DMS 273 (cell line): ENCODE results near the gene TLE1.

ENCODE experiments used
- DNase-seq: peaks from one replicate; lab custom pipeline; 2025; ENCODE audit not compliant: unreplicated experiment; lab: John Stamatoyannopoulos, UW

TLE1 gene

DNA sequence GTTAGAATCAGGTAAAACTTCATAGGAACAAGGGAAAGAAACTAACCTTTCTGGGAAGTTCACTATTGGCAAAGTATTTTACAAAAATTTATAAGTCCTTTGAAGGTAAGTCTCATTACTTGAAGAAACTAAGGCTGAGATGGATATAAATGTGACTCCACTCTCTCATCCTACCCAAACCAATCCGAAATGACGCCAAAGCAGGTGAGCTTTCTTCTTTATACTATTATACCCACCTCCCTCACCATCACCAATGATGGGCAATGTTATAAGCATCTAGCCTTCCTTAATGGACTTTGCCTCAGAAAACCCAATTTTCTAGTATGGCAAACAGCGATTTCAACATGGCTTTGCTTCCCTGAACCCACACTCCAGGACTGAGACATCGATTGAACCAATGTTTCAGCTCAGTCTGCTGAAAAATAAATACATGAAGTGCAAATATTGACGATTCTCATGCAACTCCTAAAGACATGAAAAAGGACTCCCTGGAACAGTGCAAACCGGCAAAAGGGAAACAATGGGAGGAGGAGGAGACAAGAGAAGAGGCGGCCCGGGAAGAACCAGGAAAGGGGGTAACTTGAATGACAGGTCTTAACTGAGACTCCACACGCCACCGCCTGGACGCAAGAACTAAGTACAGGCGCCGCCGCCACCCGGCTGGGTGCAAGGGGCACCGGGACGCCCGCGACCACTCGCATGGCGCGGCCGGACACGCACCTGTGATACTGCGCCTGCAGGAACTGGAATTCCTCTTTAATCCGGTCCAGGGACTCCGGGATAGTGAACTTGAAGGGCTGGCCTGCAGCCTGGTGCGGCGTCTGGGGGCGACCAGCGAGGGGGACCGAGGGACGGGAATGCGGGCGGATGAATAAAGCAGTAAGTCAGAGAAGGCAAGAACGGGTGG, 2.5 kb downstream of the TLE1 start:
- peak; percentile 89 for DNase-seq

DNA sequence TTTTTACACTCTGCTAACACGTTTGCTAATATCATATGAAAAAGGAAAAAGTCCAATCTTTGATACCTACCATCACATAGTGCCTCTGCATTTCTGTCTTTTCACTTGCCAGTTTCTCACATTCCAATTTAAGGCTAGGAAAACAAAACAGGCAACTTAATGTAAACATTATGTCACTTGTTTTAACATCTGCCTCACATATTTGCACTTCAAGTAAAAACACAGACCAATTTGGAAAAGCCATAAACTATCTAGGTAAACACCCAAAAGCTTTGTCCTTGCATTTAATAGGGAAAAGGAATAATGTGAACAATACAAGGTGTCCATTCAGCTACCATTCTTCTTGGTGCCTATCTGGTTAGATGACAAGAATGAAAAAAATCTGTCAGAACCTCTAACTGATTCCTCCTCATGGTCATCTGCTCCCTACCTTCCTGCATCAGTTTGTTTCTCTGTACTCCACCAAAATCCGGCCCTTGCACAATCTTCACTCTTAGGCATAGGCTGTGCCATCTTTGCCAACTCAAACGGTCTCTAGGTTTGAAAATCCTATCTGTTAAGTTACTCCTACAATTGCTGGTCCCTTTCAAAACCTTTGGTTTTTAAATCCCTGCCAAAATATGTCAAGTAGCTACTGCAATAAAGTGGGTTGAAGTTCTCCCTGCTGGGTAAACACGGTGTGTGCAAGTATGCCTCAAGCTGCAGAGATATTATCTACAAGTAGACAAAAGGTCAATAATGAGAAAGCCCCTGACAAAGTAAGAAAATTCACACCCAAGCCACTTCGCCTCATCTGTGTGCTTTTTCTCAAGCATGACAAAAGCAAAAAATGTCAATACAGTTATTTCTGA, 3.4 kb downstream of the TLE1 start:
- peak; percentile 14 for DNase-seq

DNA sequence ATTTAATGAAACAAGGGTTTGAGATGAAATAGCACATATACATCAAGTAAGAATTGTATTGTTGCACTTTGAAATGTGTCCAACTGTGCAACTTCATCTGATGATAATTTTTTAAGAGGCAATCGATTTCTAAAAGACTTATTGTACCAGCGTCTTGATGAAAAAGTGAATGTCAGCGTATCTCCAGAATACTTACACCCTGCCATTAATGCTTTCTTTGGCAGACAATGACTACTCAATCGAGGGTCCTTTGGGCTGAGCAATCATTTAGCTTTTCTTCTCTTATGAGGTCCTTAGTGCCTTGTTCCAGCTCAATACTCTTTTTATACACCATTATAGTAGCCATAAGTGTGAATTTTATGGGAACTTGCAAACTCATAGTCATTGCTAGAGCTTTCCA, 4.7 kb downstream of the TLE1 start:
- no peak for DNase-seq

DNA sequence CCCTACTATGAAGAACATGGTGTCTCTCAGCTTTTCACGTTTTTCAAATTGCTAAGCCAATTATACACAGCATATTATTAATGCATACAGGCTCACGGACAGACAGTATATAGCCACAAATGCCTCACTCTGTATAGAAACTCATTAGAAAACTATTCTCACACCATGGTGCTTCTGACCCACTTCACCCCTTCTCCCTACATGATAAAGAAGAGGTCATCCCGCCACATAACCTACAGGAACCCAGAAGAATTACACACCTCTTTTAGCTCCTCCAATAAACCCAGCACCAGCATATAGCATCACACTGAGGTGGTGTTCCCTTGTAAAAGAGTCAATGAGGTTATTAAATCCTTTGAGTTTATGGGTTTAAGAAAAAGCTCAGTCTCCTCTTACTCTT, 5.6 kb downstream of the TLE1 start:
- no peak for DNase-seq

DNA sequence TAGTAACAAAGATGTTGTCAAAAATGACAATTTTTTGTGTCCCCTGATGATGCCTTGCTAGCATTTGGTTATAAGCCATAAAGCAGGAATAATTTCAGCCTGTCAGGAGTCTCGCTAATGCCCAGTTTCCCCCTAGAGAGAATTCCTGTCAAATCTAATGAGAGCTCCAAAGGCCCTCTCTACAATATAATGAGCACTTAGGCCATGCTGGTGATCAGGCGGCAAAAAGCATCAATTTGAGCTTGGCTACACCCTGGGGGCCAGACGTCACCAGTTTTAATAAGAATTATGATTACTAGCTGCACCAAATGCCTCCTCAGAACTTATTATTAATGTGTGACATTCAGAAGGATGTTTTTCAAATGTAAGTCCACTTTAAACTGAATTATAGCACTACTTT, 6.1 kb downstream of the TLE1 start:
- DNase-seq: no peak

DNA sequence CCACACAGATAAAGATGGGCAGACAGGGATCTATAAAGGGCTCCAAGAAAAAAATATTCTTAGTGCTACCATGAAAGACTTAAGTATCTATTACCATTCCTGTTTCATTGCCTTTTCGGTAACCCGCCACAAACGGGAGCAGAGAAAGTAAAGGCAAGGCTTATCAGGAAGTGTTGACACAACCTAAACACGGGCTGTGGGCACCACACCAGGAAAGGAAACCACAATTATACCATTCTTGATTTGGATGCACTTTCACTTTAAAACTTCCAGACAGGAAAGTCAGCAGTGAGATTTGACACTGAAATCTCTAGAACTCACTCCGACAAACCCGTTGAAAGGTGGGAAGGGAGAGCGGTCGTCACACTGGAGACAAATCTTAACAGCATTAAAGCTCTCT, 6.5 kb downstream of the TLE1 start:
- no peak for DNase-seq

DNA sequence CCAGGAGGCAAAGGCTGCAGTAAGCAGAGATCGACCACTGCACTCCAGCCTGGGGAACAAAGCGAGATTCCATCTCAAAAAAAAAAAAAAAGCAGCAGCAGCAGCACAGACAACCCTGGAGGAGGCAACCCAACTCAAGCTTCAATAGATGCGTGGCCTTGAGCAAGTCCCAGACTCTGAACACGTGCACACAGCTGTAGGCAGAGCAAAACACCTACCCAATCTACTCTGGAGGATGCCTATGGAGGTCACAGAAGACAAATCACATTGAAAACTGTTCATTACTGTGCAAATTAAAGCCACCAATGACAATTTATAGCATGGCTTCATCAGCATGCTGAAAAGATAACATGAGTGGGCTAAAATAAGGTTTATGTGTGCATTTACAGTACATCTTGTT, 7.2 kb downstream of the TLE1 start:
- DNase-seq: no peak

DNA sequence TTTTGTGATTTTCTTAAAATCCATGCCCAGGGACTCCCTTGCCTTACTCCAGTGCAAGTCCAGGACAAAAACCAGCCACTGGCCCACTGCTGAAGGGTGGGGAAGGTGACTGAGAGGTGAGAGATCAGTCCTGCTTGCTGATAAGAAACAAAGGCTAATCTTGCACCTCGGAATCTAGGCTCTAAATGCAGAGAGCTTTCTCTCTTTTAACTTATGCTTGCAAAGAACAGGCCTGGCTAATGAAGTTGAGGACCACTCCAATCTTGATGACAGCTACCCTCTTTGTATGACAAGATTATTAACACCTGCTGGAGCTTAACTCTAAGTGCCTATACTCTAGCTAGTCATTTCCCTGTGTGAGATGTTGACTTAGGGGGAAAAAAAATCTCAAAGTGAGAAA, 8.8 kb downstream of the TLE1 start:
- no peak for DNase-seq

DNA sequence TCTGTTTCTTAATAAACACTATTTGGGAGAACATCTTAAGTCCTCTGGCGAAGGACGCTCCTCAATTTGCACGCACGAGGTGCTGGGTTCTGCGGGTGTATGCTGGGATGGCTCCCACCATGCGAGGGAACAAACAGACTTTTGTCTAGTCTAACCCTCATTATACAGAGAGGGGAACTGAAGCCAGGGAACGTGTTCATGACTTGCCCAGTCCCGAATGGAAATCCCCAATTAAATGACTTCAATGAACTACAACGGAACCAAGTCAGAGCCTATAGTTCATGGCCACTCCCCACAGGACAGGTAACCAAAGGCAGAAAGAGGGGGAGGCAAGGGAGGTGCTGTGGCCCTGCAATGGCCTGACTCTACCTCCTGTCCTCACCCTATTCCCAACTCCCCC, 9.3 kb downstream of the TLE1 start:
- DNase-seq: no peak

DNA sequence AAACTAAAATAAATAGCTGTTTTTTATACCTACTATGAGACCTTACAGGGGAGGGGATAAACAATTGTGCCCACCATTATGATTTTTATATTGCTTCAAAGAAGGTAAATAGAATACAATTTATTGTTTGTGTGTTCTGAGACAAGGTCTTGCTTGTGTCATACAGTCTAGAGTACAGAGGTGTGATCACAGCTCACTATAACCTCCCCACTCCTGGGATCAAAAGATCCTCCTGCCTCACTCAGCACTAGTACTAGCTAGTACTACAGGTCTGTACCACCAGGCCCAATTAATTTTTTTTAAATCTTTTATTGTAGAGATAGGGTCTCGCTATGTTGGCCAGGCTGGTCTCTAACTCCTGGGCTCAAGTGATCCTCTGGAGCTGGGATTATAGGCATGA, 11.3 kb downstream of the TLE1 start:
- DNase-seq: no peak

DNA sequence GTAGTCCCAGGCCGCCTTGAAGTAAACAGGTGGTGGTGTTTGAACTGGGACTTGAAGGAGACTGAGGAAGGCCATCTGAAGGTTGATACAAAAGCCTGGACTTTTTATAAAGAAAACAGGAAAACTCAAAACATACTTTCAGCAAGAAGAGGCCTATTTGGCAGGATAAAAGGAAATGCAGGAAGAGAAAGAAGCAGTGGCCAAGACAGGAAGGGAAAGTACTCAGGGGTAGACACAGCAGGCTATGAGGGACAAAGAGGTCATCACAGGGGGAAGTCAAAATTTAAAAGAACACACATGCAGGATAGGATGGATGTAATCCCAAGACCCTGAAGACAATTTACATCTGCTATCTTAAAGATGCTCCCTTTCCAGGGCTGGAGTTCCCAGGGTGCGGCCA, 13.0 kb downstream of the TLE1 start:
- DNase-seq: no peak

DNA sequence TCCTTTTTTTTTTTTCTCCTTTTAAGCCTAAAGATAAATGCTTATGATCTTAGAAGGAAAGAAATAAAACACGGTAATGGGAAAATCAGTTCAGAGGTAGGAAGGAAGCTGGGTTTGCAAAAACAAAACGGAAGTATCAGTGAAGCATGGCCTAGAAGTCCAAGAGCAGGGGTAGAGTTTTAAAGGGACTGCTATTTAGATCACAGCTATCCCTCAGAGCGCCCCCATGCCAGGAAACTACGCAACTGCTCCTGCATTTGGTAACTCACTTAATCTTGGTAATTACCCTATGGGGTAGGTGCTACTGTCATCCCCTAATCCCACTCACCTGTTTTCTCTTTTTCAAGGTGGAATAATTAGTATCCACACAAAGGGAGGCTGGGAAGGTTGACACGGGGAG, 16.0 kb downstream of the TLE1 start:
- DNase-seq: peak; percentile 2

DNA sequence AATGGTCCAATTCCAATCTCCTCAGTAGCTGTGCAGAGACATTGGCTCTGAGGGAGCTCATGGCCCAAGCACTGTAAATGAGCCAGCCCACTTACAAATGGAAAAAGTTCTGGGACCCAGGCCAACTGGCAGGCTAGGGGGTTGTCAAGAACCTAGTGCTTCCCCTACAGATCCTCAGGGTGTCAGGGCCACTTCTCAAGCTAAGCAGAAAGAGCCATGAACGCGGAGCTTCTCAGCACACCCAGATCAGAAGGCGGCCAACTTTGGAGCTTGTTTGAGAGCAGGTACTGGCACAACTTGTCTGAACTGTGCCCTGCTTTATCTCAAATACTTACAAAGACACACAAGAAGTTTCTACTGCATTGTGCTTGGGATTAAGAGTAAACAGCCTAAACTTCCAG, 17.5 kb downstream of the TLE1 start:
- peak; percentile 77 for DNase-seq

DNA sequence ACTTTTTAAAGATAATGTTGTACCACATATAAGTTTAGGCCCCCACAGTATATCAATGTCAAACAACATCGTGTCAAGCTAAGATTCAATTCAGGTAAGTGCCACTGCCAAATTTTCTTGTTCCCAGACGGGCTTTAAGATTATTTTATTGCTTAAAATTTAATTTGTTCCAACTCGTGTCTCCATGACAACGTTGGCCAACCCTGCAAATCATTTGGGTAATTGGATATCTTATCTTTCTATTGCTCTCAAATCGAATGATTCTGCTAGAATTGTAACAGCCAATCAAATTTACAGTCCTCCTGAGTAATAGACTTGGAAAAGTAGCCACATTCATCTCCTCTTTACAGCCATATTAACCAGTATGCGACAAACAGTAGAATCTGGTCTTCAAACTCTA, 19.5 kb downstream of the TLE1 start:
- DNase-seq: peak; percentile 38

DNA sequence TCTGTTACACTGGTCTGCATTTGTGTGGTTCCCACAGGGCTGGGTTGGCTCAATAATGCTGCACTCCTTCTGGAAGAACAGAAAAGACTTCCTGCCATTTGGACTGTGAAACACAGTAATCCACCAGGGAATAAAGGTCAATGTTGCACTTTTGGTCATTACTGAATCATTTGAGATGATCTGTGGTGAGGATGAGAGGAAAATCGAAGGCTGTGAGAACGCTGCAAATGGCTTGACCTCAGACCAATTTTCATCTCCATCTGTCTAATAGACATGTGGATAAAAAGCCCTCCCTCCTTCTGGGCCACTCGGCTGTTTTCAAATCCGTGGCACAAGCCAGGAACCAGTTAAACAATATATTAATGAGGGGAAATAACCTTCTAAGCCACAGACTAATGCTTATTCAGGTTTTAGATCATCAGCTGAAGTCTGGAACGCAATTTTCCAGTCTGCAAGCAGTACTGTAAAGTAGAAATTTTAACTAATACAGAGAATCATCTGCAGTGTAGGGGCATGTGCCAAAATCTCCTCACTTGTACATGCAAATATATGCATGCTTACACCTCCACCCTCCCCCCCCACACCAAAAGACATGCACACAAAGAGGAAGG, 20.2 kb downstream of the TLE1 start:
- DNase-seq: peak; percentile 84

DNA sequence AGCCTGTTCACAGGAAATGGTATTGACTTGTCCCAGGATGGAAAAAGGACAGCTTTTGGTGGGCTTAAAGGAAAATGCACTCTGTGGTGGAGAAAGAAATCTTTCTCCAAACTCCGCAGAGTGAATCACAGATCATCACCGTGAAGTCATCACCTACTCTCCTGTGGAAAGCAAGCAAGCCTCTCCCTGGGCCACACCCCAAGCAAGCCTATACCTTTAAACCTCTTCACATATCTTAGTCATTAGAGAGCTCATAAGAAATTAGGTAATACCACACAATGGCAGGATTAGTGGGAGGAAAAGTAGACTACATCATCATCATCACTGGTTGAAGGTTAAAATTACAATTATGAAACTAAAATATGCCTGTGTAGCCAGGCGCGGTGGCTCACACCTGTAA, 23.2 kb downstream of the TLE1 start:
- DNase-seq: no peak

DNA sequence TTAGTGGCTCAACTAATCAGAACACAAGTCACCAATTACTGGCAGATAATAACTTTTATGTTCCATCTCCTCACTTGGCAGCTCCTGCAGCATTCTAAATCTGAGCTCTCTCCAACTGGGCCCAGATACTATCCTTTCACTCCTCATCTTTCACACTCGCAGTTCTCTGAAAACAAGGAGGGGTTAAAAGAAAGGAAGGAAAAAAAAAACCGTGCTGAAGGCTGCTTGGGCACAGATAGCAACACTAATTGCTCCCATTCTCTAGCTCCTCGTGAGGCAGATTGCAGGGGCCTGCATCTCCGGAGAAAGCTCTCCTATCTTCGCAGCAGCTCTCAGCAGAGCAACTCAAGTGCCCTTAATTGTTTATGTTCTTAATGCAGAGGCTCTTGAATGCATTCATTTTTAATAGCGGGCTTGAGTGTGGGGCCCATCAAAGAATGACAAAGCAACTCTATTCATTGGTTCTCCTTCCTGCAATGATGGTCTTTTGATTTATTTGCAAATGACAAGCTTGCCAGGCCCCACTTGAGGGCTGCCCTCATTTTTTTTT, 23.9 kb downstream of the TLE1 start:
- peak; percentile 17 for DNase-seq

DNA sequence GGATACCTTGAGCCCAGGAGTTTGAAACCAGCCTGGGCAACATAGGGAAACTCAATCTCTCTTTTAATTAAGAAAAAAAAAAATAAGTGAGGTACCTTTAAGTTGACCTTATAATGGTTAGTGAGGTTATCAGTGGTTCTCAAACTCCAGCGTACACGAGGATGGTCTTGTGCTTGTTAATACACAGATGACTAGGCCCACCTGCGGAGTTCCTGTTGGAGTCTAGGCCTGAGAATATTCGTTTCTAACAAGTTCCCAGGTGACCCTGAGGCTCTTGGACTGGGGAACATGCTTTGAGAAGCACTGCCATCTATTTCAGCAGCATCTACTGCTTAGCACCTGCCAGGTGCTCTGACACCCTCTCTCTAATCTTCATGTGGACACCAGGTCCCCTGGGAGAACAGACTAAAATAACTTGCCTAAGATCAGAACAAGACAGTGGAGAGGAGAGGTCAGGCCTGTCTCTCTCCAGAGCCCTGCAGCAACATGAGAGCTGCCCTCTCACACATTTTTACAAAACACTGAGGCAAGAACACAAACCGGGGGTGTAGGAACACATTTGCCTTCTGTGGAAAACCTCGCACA, 24.6 kb downstream of the TLE1 start:
- DNase-seq: no peak

DNA sequence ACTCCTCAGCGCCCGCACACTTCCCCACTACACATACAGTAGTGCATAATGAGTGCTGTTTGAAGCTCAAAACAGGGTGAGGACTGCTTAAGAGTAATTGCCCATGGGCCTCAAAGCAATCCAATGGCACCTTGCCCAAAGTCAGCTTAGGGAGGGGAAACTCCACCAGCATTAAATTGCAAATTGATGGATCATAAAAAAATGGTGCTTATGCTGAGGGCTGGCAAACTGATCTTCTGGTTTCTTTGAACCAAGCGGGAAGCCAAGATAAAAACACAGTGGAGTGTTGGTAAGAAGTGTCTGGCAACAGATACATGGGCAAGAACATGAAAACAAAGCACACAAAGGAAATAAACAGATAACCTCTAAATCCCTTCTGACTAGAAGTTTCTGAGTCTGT, 28.0 kb downstream of the TLE1 start:
- peak; percentile 28 for DNase-seq

DNA sequence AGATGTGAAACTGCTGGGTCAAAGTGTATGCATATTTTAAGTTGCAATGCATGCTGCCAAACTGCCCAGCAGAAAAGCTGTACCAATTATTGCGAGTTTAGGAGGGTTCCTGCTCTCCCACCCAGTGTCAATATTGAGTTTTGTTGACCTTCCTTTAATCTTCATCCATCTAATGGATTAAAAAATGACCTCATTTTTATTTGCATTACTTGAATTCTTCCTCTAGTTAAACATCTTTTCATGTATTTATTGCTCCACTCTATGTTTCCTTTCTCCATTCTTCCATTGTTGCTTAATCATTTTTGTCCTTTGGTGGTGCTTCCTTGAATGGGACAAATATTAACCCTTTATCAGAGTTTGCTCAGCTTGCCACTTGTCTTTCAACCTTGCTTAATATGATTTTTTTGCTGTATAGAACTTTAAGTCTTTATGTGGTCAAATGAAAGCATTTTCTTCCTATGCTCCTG, 32.4 kb downstream of the TLE1 start:
- no peak for DNase-seq

DNA sequence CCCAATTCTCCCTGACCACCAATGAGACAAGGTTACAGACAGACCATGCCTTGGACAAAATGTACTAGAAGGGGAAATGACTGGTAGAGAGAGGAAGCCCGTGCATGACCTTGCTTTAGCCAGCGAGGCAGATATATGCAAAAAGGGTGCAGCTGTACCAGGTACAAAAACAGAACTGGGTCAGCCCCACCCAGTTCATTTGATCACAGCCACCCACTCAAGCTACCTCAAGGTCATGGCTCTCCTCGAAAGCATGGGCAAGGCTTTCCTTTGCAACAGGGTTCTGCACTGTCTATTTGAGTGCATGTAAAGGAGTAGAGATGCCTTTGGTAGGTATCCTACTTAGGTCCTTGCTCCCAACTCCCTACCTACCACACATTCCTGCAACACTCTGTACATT, 33.3 kb downstream of the TLE1 start:
- no peak for DNase-seq
